GM23338 (cell line): ENCODE results near the gene TMEM245. TPM values are rescaled to one million over a fixed set of nuclear protein-coding genes. Genes with fewer than 3 reads are reported as not detected.
A peak's percentile ranks its signal among the peaks of the same experiment; 100 is the strongest.

Experiments used
- ATAC-seq: fragments of 200-7000 bp; cut with Tn5 transposase; 3 replicates; pipeline ENCODE4 v1.9.1; 2020
- DNase-seq: peaks from one replicate; pipeline ENCODE4 v3.0.0-alpha.2; 2015; ENCODE audit warnings: low spot score
- H2AFZ ChIP-seq: fragments of 200-600 bp; sonication (generic); 2 replicates; pipeline ENCODE4 v1.8.0; 2016; ENCODE audit warnings: antibody characterized with exemption, mild to moderate bottlenecking, moderate library complexity
- H3F3A ChIP-seq: fragments of 200-600 bp; sonication (generic); replicated peaks from 2 replicates; pipeline ENCODE4 v1.8.0; 2017; ENCODE audit warnings: antibody characterized with exemption, mixed run types, low read depth
- H3K27ac ChIP-seq: fragments of 200-600 bp; sonication (generic); 2 replicates; pipeline ENCODE4 v1.6.1; 2016; ENCODE audit warnings: low read depth
- H3K27me3 ChIP-seq: fragments of 200-600 bp; sonication (generic); 2 replicates; pipeline ENCODE4 v1.8.0; 2016; ENCODE audit warnings: mild to moderate bottlenecking, mixed run types, moderate library complexity; ENCODE audit not compliant: insufficient read depth
- H3K36me3 ChIP-seq: fragments of 200-600 bp; sonication (generic); 2 replicates; pipeline ENCODE4 v1.8.0; 2016; ENCODE audit warnings: mild to moderate bottlenecking; ENCODE audit not compliant: insufficient read depth
- H3K4me1 ChIP-seq: fragments of 200-600 bp; sonication (generic); 2 replicates; pipeline ENCODE4 v1.8.0; 2016; ENCODE audit warnings: mild to moderate bottlenecking, moderate library complexity; ENCODE audit not compliant: insufficient read depth
- H3K4me2 ChIP-seq: fragments of 200-600 bp; sonication (generic); 2 replicates; pipeline ENCODE4 v1.7.1; 2017; ENCODE audit warnings: mixed run types
- H3K4me3 ChIP-seq: fragments of 200-600 bp; sonication (generic); 2 replicates; pipeline ENCODE4 v1.6.1; 2016; ENCODE audit warnings: mixed run types
- H3K79me2 ChIP-seq: fragments of 200-600 bp; sonication (generic); replicated peaks from 2 replicates; pipeline ENCODE4 v1.8.0; 2017; ENCODE audit warnings: mild to moderate bottlenecking; ENCODE audit not compliant: insufficient read depth
- H3K9me2 ChIP-seq: fragments of 200-600 bp; sonication (generic); 2 replicates; pipeline ENCODE4 v1.8.0; 2017; ENCODE audit not compliant: insufficient read depth
- H4K20me1 ChIP-seq: fragments of 200-600 bp; sonication (generic); replicated peaks from 2 replicates; pipeline ENCODE4 v1.8.0; 2017; ENCODE audit warnings: mild to moderate bottlenecking; ENCODE audit not compliant: insufficient read depth
- H3K27ac Mint-ChIP-seq: 2 replicates; pipeline ENCODE4 v1.8.0; 2020; ENCODE audit warnings: inconsistent platforms, mild to moderate bottlenecking, moderate library complexity, mixed read lengths
- H3K27me3 Mint-ChIP-seq: 3 replicates; pipeline ENCODE4 v1.8.0; 2022; ENCODE audit warnings: low read depth, mild to moderate bottlenecking, moderate library complexity, mixed read lengths, inconsistent platforms; ENCODE audit not compliant: insufficient read depth, poor library complexity
- H3K36me3 Mint-ChIP-seq: 3 replicates; pipeline ENCODE4 v1.8.0; 2021; ENCODE audit warnings: low read depth, mild to moderate bottlenecking, inconsistent platforms, moderate library complexity, mixed read lengths
- H3K4me1 Mint-ChIP-seq: 3 replicates; pipeline ENCODE4 v1.8.0; 2020; ENCODE audit warnings: mild to moderate bottlenecking, inconsistent platforms, mixed read lengths
- H3K4me3 Mint-ChIP-seq: 3 replicates; pipeline ENCODE4 v1.8.0; 2021; ENCODE audit warnings: moderate library complexity, mild to moderate bottlenecking, inconsistent platforms, mixed read lengths
- H3K9me3 Mint-ChIP-seq: 3 replicates; pipeline ENCODE4 v1.8.0; 2020; ENCODE audit warnings: moderate library complexity, mild to moderate bottlenecking, inconsistent platforms, mixed read lengths
- CREB1 ChIP-seq: fragments of 250-450 bp; sonication (Bioruptor Pico); IDR thresholded peaks from 2 replicates; pipeline ENCODE4 v1.5.0; 2020; ENCODE audit warnings: low read depth, mild to moderate bottlenecking, moderate library complexity
- EZH2 ChIP-seq: fragments of 200-600 bp; sonication (generic); IDR thresholded peaks from one replicate; pipeline ENCODE4 v1.8.0; 2017; ENCODE audit warnings: antibody characterized with exemption, mild to moderate bottlenecking, low read depth; ENCODE audit not compliant: unreplicated experiment
- EZH2phosphoT487 ChIP-seq: fragments of 200-600 bp; sonication (generic); IDR thresholded peaks from one replicate; pipeline ENCODE4 v1.8.1; 2018; ENCODE audit warnings: antibody characterized with exemption; ENCODE audit not compliant: unreplicated experiment
- JUNB ChIP-seq: IDR thresholded peaks from one replicate; pipeline ENCODE4 v1.6.1; 2016; ENCODE audit warnings: antibody characterized with exemption; ENCODE audit not compliant: unreplicated experiment
- NANOG ChIP-seq: IDR thresholded peaks from 2 replicates; pipeline ENCODE4 v1.6.1; 2016; ENCODE audit warnings: antibody characterized with exemption, borderline replicate concordance
- POLR2AphosphoS5 ChIP-seq: IDR thresholded peaks from 2 replicates; pipeline ENCODE4 v1.6.1; 2016; ENCODE audit warnings: antibody characterized with exemption, low read depth
- ZNF114 ChIP-seq: fragments of 250-450 bp; sonication (Bioruptor Pico); IDR thresholded peaks from 2 replicates; pipeline ENCODE4 v1.5.0; 2020; ENCODE audit warnings: mild to moderate bottlenecking, moderate library complexity
- ZNF331 ChIP-seq: fragments of 250-450 bp; sonication (Bioruptor Pico); IDR thresholded peaks from 2 replicates; pipeline ENCODE4 v1.5.0; 2020; ENCODE audit warnings: low read depth, mild to moderate bottlenecking, moderate library complexity
- long read RNA-seq: library from polyadenylated mRNA; unstranded; transcript quantifications from one replicate; pipeline ENCODE4 v2.0.0, GENCODE V29; 2020; ENCODE audit not compliant: unreplicated experiment
- polyA plus RNA-seq: library from polyadenylated mRNA; unstranded; fragments of >200 nt; fragmentation: Nextera tagmentation; extraction: Ambion mirVana; gene quantifications from 2 replicates; pipeline ENCODE4 v1.2.1, GENCODE V29; 2016
- total RNA-seq: library from RNA; depleted of rRNA; stranded (reverse); fragments of >200 nt; shearing (Covaris generic); gene quantifications from 2 replicates; pipeline ENCODE4 v1.2.3, GENCODE V29; 2014; rRNA removed
- TF ChIP-seq, protein P1 (sequence below): IDR thresholded peaks from 2 replicates; pipeline ENCODE4 v1.6.1; 2016; ENCODE audit warnings: antibody characterized with exemption
- TF ChIP-seq, protein P2 (sequence below): IDR thresholded peaks from one replicate; pipeline ENCODE4 v1.6.1; 2018; ENCODE audit warnings: antibody characterized with exemption; ENCODE audit not compliant: unreplicated experiment

TMEM245 gene
- total RNA-seq (61.3 and 64.1 TPM in 2 replicates), polyA plus RNA-seq (14.8 and 17.3 TPM in 2 replicates)
- long read RNA-seq, partial matches to known transcripts, result 1 of 6 reads
- long read RNA-seq, other reads (novel, unspliced or antisense), result 5 of 6 reads

GRCh38 chr9:109119439-109120203 lies at the start of gene TMEM245:
TMEM245 (minus strand) TSS chr9:109119947; CDS start chr9:109119913, 34 bp downstream.
- peaks cover 4% of the 10 kb centered on the region for H3K27me3 Mint-ChIP-seq
- Histone ChIP-seq H3K4me1 (peaks cover 43% of the 10 kb centered on the region), H3K9me2 (no peaks in the 10 kb centered on the region), H3K4me2 (peak within 1 kb of the TSS; percentile 92), H3F3A (no peaks in the 10 kb centered on the region), H3K36me3 (no peaks in the 10 kb centered on the region), H3K4me3 (peak within 1 kb of the TSS; percentile 82), H3K79me2 (peaks cover 46% of the 10 kb centered on the region), H2AFZ (peak within 1 kb of the TSS; percentile 48; the same call in 1 of the 2 replicates), H3K27ac (peak within 1 kb of the TSS; percentile 85), H4K20me1 (peaks cover 40% of the 10 kb centered on the region), H3K27me3 (no peaks in the 10 kb centered on the region)
- H3K4me1 Mint-ChIP-seq, result peaks cover 40% of the 10 kb centered on the region
- peak; percentile 99 for DNase-seq
- peak; percentile 85 for ATAC-seq
- peaks cover 10% of the 10 kb centered on the region for H3K36me3 Mint-ChIP-seq
- H3K27ac Mint-ChIP-seq, result peak within 1 kb of the TSS; percentile 94
- TF ChIP-seq EZH2phosphoT487, result no peak
- peak; percentile 45; the same call in 1 of the 2 replicates for TF ChIP-seq CREB1 (CRISPR knock-in tag)
- TF ChIP-seq, protein P1, sequence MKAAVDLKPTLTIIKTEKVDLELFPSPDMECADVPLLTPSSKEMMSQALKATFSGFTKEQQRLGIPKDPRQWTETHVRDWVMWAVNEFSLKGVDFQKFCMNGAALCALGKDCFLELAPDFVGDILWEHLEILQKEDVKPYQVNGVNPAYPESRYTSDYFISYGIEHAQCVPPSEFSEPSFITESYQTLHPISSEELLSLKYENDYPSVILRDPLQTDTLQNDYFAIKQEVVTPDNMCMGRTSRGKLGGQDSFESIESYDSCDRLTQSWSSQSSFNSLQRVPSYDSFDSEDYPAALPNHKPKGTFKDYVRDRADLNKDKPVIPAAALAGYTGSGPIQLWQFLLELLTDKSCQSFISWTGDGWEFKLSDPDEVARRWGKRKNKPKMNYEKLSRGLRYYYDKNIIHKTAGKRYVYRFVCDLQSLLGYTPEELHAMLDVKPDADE, result peak; percentile 89
- TF ChIP-seq JUNB, result no peak
- TF ChIP-seq NANOG, result no peak
- TF ChIP-seq, protein P2, sequence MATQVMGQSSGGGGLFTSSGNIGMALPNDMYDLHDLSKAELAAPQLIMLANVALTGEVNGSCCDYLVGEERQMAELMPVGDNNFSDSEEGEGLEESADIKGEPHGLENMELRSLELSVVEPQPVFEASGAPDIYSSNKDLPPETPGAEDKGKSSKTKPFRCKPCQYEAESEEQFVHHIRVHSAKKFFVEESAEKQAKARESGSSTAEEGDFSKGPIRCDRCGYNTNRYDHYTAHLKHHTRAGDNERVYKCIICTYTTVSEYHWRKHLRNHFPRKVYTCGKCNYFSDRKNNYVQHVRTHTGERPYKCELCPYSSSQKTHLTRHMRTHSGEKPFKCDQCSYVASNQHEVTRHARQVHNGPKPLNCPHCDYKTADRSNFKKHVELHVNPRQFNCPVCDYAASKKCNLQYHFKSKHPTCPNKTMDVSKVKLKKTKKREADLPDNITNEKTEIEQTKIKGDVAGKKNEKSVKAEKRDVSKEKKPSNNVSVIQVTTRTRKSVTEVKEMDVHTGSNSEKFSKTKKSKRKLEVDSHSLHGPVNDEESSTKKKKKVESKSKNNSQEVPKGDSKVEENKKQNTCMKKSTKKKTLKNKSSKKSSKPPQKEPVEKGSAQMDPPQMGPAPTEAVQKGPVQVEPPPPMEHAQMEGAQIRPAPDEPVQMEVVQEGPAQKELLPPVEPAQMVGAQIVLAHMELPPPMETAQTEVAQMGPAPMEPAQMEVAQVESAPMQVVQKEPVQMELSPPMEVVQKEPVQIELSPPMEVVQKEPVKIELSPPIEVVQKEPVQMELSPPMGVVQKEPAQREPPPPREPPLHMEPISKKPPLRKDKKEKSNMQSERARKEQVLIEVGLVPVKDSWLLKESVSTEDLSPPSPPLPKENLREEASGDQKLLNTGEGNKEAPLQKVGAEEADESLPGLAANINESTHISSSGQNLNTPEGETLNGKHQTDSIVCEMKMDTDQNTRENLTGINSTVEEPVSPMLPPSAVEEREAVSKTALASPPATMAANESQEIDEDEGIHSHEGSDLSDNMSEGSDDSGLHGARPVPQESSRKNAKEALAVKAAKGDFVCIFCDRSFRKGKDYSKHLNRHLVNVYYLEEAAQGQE, result no peak
- TF ChIP-seq ZNF331 (CRISPR knock-in tag), result no peak
- TF ChIP-seq ZNF114 (CRISPR knock-in tag), result no peak
- TF ChIP-seq POLR2AphosphoS5, result peak; percentile 65; the same call in 1 of the 2 replicates
- peak within 1 kb of the TSS; percentile 97 for H3K4me3 Mint-ChIP-seq
- no peaks in the 10 kb centered on the region for H3K9me3 Mint-ChIP-seq

DNA sequence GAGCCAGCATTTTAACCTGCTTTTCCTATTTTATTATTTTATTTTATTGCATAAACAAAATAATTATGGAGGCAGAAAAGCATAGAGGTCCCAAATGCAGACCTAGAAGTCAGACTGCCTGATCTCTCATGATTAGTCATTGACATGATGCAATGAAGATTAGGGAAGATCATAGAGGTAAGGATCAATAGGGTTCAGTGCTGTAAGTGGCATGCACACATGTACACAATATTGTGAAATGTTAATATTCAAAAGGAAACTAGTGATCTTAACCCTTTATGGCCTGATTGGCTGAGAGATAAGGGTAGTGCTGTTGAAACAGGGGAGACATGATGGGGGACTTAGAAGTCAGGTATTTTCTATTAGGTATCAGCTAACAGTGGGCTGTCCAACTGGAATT lies 48.4 kb upstream of the TMEM245 start:
- no peak overlapping the region for H3K4me2 ChIP-seq
- peaks cover 2% of the 10 kb centered on the region; the same call in 1 of the 3 replicates for H3K36me3 Mint-ChIP-seq
- peaks cover 24% of the 10 kb centered on the region for H3K27me3 Mint-ChIP-seq
- peaks cover 4% of the 10 kb centered on the region; the same call in 1 of the 2 replicates for H3F3A ChIP-seq
- H3K4me1 ChIP-seq, result 0 out of 2 replicates have a peak, but pooled peaks cover 9% of the 10 kb centered on the region
- H3K4me3 Mint-ChIP-seq, result no peak overlapping the region; the same call in 2 of the 3 replicates
- ATAC-seq (no peak), DNase-seq (no peak)
- no peak overlapping the region for H3K27ac ChIP-seq
- H3K4me3 ChIP-seq, result no peak overlapping the region
- H3K4me1 Mint-ChIP-seq, result peaks cover 7% of the 10 kb centered on the region; the same call in 1 of the 3 replicates
- H3K79me2 ChIP-seq, result no peaks in the 10 kb centered on the region
- peaks cover 37% of the 10 kb centered on the region for H3K27me3 ChIP-seq
- H3K27ac Mint-ChIP-seq, result no peak overlapping the region
- no peak overlapping the region; the same call in 1 of the 2 replicates for H2AFZ ChIP-seq
- H4K20me1 ChIP-seq, result no peaks in the 10 kb centered on the region
- H3K9me2 ChIP-seq, result no peaks in the 10 kb centered on the region
- H3K36me3 ChIP-seq, result no peaks in the 10 kb centered on the region
- peaks cover 11% of the 10 kb centered on the region for H3K9me3 Mint-ChIP-seq
- TF ChIP-seq JUNB (no peak), CREB1 (CRISPR knock-in tag) (no peak), EZH2 (no peak), POLR2AphosphoS5 (no peak), EZH2phosphoT487 (no peak)
- TF ChIP-seq, protein P1, result no peak
- TF ChIP-seq, protein P2, result no peak
